NCI-H510A treated with DMSO at 0.1 percent for 48 hours (cell line): Measurements from ENCODE around the gene ALKBH4.
"Not testable (repeated sequence)": the region's sequence is repeated elsewhere in the genome, so short reads cannot be mapped to it uniquely, and the experiment has no call there.

Source experiments
- DNase-seq: peaks from one replicate; lab custom pipeline; 2025; lab: John Stamatoyannopoulos, UW

ALKBH4 gene

DNA sequence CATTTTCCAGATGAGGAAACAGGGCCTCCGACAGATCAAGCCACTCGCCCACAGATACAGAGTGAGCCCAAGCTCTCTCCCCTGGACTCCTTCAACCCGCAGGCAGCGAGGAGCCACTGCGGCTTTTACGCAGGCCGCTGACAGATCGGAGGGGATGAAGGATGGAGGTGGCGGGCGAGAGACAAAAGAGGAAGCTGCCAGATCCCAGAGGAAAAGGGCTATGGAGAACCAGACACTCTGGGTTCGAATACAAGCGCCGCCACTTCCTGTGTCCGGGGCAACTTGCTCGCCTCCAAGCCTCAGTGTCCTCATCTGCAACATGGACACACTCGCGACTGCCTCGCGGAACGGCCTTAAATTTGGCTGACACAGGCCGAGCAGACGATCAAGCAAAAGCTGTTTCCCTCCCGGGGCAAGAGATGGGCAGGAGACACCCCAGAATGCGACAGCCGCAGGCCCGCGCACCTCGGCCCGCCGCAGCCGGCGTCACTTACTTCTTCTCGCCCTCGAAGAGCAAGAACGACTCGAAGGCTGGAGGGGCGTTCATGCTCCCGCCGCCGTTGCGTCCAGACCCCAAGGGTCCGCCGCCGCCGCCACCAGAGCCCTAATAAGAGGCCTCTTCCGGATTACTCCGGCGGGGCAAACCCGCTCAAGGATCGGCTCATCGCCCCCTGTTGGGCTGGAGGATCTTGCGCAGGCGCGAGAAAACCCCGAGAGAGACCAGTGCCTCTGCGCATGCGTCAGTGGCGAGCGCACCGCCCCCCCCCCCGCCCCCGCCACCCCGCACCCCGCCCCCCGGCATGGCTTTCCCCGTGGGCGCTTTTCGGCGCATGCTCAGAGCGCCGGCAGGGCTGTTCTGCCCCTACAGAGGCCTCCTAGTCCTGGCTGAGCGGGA is 13.9 kb upstream of the ALKBH4 start, which contains the start of gene POLR2J:
Gene POLR2J (minus strand): TSS at position 609 of the 895 bp plus-strand sequence. CDS start 62 bp downstream, at position 547.
- not testable (repeated sequence) for DNase-seq

DNA sequence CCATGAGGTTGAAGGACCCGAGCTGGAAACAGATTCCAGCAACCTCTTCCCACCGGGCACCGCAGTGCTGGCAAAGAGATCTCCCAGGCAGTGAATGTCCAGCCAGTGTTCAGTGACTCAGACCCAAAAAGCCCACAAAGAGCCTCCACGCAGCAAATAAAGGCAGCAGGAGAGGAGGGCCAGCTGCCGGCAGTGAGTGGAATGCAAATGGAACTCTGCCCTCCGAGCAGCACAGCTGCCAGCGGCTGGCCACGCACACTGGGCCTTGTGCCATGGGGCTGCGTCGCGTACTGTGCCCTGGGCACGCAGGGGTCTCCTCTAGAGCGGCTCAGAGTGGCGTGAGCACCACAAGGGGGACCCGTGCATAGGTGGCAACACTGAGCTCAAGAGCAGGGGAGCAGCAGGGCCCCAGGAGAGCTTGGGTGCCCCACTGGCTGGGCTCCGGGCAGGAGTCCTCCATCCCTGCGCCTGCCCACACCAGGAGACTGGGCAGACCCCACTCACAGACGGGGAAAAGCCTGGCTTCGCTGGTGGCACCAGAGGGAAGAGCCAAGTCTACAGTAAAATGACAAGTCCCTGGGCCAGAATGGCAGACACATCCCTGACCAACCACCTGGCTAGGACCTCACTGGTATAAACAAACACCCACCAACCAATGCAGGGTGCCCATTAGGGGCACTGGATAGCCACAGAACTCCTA is 10.2 kb upstream of the ALKBH4 start:
- DNase-seq, result not testable (repeated sequence)

DNA sequence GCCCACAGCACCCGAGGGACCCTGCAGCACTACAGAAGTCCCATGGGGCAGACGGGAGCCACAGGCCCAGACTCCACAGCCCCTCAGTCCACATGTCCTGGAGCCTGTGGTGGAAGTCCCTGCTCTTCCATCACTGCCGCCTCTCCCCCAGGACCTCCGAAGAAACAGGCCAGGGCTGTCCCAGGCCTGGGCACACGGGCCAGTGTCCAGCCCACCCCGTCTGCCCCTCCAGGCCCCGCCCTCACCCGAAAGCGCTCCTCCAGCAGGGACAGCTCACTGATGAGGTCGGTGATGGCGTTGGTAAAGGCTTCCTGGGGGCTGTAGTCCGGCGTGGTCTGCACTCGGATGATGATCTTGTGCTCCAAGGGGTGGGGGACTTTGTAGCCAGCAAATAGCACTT is 9.5 kb upstream of the ALKBH4 start:
- DNase-seq, result not testable (repeated sequence)

DNA sequence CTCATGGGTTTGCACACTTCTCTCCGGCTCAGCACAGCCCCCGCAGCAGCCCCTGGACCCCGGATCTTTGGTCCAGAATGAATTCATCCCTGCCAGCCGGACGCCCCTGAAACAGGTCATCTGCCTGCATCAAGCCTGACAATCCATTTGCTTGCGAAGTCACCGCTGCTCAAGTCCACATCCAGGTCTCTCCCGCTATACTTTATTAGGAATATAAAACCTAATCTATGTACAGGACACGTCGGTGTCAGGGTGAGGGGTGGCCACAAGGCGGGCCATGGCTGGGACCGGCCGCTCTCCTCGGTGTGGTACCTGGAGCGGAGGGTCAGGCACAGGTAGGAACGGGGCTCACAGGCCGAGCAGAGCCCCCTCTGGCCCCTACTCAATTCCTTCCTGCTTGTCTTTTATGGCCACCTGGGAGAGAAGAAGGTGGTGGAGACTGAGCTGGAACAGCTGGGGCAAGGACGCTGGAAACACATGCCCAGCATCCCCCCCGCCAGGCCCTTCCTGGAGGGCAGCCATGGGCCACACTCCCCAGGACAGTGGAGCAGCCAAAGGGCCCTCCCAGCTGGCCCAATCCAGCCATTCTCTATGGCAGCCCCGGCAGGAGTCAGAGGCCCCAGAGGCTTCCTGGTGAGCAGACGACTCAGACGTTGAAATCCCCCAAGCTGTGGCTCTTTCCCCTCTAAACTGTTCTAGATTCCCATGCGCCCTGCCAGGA is 8.8 kb upstream of the ALKBH4 start:
- DNase-seq, result no peak

DNA sequence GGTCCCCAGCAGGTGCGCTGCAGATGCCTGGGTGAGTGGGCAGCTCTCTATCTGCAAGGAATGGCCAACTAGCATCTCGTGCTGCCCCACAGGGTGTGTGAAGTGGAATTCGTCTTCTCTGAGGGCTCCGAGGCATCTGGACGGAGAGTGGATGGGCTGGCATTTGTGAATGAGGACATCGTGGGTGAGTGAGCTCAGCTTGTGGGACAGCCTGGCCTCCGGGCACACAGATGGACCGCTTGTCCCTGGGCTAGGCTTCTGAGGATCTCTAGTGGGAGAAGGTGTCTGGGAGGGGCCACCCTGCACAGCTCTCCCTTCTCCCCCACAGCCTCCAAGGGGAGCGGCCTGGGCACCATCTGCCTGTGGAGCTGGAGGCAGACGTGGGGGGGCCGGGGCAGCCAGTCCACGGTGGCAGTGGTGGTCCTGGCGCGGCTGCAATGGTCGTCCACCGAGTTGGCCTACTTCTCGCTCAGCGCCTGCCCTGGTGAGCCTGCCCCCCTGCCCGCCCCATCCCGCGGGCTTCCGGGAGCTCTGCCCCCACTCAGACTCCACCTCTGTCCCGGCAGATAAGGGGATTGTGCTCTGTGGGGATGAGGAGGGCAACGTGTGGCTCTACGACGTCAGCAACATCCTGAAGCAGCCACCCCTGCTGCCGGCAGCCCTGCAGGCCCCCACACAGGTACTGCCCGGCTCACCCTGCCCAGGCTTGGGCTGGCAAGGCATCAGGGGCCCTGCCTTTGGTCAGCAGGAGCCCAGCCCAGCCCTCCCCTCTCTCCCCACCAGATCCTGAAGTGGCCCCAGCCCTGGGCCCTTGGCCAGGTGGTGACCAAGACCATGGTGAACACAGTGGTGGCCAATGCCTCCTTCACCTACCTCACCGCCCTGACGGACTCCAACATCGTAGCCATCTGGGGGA is 7.7 kb upstream of the ALKBH4 start:
- DNase-seq, result no peak

DNA sequence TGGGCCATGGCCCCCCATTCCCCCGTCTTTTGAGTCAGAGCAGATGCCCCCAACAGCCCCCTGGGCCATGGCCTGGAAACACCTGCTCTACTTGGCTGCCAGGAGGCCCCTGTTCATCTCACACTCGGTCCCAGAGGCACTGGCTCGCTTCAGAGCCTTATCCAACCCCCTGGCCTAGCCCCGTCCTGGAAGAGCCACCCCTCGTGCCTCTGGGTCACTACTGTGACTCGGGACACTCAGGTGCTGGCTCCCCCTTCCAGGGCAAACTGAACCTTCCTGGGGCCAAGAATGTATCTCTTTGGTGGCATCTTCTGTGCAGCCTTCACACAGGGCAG is 7.1 kb upstream of the ALKBH4 start:
- DNase-seq, result no peak

DNA sequence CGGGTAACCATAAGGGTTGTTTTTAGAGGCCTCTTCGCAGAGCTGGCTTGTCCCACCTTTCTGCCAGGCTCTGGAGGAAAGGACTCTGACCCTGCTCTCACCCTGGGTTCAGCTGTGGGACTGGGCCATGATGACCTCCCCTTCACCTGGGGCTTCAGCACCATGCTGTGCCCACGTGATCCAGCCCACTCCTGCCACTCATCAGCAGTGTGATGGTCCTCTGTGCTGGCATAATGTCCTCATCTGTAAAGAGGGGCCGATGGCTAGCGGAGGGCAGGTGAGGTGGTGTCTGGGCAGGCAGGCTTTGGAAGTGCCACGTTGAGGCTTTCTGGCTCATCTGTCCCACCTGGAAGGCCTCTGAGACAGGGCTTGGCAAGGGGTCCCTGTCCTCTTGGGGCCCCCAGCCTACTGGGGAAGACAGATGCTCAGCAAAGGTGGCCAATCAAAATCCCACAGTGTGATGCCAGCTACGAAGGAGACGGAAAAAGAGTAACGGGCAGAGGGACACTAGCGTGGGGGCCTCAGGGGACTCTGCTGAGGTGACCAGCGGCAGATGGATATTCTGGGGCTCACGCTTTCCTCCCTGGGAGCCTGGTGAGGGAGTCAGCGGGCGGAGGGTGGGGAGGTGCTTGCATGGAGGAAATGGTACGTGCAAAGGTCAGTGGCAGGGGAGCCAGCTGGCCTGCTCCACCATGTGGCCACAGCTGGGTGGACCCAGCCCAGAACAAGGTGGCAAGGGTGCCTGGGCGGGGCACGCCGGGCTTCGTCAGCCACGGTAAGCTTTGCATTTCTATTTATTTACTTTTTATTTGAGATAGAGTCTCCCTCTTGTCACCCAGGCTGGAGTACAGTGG is 5.5 kb upstream of the ALKBH4 start:
- DNase-seq, result no peak

DNA sequence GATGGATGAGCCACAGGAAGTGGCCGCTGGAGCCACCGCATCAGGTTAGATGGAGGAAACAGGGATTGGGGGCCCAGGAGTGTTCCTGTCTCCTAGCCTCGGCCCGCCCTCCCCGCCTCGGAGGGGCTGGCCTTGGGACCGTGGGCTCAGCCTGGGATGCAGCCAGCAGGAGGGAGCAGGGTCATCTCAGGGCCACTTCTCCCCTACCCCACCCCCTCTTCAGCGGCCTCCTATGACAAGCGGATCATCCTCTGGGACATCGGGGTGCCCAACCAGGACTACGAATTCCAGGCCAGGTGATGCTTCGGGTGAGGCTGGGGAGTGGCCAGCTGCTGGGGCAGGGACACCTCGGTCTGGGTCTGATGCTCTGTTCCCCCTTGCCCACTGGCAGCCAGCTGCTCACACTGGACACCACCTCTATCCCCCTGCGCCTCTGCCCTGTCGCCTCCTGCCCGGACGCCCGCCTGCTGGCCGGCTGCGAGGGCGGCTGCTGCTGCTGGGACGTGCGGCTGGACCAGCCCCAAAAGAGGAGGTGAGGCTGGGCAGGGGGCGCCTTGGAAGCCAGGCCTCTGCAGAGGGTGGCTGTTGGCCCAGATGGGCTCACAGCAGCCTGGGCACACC is 4.8 kb upstream of the ALKBH4 start:
- DNase-seq, result no peak

DNA sequence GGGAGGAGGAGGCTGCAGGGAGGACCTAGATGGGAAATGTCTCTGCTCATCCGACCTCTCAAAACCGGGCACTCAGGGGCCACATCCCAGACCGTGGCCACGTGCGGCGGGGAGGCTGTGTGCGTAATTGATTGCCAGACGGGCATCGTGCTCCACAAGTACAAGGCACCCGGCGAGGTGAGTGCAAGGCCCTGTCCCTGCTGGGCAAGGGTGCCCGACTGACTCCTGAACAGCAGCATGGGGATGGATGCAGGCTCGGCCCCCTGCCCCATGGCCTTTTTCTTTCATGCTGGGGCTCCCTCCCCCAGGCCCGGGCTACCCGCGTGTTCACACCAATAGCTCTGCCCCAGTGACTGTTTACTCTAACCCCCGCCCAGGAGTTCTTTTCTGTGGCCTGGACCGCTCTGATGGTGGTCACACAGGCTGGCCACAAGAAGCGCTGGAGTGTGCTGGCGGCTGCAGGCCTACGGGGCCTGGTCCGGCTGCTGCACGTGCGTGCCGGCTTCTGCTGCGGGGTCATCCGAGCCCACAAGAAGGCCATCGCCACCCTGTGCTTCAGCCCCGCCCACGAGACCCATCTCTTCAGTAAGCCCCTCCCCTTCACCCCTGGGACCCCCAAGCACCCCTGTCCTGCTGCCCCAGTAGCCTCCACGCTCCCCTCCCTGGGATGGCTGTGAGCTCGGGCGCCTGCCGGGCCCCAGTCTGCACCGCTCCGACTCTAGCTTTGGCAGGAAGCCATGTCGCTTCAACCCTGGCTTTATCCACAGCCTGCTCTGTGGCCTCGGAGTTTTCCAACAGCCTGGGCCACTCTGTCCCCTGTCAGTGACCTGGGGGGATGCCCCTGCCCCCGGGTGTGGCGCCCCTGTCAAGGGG is 4.1 kb upstream of the ALKBH4 start:
- DNase-seq, result no peak

DNA sequence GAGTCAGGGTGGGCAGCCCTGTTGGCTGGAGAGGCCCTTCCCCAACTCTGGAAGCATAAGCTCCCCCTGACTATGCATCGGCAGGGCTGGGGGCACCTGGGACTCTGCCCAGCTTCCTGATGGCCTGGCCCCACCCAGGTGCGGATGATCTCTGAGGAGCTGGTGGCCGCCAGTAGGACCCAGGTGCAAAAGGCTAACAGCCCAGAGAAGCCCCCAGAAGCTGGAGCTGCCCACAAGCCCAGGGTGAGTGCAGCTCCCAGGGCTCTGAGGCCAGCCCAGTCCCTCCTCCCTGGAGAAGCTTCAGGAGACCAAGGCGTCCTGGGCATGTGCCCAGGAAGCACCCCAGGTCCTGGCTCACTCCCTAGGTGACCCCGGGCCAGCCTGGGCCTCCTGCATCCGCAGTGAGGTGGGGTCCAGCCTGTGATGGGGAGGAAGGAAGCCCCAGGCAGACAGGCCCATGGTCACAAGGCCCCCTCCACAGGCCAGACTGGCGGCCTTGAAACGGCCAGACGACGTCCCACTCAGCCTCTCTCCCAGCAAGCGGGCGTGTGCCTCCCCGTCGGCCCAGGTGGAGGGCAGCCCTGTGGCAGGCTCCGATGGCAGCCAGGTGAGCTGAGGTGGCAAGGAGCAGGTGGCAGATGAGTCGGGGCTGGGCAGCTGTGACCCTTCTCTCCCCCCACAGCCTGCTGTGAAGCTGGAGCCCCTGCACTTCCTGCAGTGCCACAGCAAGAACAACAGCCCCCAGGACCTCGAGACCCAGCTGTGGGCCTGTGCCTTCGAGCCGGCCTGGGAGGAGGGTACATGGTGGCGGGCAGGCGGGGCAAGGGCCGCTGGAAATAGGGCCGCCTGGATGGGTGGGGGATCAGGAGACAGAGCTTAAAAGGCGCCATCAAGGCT is 3.2 kb upstream of the ALKBH4 start:
- no peak for DNase-seq

DNA sequence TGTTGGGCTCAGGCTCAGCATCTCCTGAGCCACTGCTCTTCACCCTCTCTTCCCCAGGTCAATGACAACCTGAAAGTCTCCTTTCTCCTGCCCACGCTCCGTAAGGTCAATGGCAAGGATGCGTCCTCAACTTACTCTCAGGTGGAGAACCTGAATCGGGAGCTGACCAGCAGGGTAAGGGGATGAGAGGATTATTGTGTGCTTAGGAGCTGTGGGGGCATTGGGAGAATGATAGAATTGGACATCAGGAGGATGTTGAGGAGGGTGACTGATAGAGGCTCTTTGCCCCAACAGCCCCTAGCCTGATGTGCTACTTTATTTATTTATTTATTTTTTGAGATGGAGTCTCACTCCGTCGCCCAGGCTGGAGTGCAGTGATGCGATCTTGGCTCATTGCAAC is 1.4 kb upstream of the ALKBH4 start:
- DNase-seq, result no peak

DNA sequence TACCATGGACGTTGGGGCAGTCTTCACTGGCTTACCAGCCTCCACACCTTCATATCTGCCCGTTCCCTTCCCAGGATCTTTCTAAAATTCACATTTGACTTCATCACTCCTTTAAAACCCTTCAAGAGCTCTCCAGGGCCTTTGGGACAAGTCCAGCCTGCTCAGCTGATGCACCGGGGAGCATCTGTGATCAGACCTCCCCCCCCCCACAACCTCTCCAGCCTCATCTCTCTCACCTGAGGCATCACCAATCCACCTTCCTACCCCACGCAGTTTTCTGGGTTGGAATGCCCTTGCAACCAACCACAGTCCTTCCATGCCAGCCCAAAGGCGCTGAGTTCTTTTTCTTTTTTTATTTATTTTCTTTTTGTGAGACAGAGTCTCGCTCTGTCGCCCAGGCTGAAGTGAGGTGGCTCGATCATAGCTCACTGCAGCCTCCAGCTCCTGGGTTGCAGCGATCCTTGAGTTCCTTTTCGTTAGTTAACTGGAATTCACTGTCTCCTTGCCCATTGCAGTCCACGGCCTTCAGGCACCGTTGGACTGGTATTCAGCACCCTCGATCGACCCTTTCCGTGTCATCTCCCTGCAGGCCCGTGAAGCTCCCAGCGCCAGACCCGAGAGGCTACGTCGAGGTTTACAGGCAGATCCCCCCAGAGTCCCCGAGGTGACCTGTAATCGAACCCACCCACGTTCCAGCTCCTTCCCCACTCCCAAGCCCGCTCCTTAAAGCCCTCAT is 654 bp downstream of the ALKBH4 start:
- DNase-seq, result no peak

DNA sequence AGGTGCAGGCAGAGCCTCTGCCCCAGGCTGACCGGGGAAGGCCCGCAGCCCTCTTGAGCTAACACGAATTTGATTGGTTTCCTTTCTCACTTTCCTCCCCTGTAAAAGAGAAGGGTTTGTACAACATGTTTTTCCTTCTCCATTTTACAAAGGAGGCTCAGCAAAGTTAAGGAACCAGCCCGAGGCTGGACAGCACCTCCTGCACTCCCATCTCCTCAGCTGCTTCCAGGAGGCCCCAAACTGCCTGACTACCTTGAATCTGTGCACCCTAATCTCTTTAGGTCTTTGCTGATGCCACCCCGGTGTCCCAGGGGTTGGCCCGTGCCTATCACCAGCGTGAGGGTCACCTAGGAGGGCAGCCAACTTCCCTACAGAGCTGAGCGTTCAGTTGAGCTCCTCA is 4.2 kb downstream of the ALKBH4 start:
- DNase-seq, result no peak

DNA sequence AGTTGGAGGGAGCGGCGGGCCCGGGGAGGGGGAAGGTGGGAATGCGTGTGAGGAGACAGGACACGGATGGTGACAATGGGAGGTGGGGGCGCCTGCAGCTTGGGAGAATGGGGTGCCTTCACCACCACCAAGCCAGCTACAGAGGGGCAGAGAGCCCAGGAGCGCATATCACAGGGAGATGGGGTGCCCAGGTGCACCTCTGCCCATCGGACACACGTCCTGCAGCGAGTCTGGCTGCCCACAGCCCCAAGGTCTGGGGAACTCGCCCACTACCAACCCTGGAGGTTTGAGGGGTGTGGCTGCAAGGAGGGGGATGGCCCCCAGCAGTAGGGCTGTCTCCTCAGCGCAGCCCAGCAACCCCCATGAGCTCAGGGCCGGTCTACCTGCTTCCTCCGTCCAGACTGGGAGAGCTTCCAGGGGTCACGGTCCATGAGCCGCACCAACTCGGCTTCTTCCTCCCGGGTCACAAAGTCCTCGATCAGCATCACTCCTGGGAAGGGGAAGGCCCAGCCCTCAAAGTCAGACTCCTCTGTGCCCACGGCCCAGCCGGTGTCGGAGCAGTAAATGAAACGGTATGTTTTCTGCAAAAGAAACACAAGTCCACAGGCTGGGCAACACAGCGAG is 5.3 kb downstream of the ALKBH4 start:
- no peak for DNase-seq

DNA sequence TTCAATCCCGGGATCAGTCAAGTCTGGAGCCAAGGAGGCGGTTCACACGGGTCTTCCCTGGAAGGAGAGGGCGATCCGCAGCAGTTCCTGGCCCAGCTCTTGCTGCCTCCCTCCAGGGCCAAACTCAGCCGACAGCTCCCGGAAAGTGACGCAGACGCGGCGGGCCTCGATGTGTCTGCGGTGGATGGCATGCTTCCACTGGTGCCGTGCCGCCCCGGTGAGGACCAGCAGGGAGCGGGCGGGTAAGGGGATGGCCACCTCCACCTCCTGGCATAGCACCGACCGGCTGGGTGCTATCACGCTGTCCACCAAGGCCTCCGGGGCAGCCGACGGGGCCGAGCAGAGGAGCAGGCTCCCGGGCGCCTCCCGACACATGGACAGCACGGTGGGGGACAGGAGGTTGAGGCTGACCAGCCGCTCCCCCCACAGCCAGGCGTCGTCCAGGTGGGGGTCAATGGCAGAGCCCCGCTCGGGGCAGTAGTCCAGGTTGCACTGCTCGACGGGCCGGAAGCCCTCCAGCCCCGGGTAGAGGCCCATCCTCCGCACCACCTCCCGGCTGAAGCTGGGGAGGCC is 7.2 kb downstream of the ALKBH4 start:
- DNase-seq, result no peak

DNA sequence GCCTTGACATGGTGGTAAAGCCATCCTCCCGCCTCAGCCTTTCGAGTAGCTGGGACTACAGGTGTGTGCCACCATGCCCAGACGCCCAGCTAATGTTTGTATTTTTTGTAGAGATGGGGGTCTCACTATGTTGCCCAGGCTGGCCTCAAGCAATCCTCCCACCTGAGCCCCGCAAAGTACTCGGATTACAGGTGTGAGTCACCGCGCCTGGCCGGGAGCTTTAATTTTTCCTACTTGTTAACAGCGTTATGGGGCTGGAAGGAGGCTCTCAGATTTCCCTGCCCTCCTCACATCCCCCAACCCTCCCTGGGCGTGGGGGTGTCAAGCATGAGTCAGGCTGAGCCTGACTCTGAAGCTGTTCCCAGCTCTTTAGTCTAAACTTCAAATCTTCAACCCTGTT is 8.3 kb downstream of the ALKBH4 start:
- no peak for DNase-seq

DNA sequence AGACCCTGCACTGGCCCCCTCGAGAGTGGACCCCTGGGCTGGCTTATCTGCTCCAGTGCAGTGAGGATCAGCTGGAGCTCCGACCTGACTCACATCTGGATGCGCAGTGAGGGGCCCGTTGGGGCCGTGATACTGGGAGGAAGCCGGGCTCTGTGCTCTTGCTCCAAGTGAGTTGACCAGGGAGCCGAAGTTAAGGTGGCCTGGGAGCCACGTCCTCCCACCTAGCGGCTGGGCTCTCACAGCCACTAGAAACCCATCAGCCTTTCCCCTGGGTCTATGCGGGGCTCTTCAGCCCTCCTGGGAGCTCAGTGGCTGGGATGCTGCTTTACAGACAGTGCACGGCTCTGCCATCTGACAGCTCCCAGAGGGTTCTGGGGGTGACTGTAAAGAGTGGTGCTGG is 9.1 kb downstream of the ALKBH4 start:
- DNase-seq, result no peak
